HepG2 (cell line): Measurements from ENCODE around the gene CDHR5. TPM values are rescaled to one million over a fixed set of nuclear protein-coding genes. Genes with fewer than 3 reads are reported as not detected.

Experiments used
- ATAC-seq: fragments of 200-7000 bp; cut with Tn5 transposase; 3 replicates; pipeline ENCODE4 v1.9.1; 2020; ENCODE audit warnings: mild to moderate bottlenecking, moderate library complexity
- BruUV-seq: library from RNA; stranded (reverse); fragments of 400-500 nt; replicated peaks from 2 replicates; lab custom pipeline; 2021; lab: Mats Ljungman, UMichigan
- CTCF ChIA-PET: fragments of 300-600 bp; formaldehyde crosslinking; extraction: SDS; loops from one replicate; lab custom pipeline; 2021; ENCODE audit warnings: low total read pairs, inconsistent platforms, low intra/inter-chr PET ratio; lab: Yijun Ruan, JAX
- POLR2A ChIA-PET: fragments of 350-600 bp; sonication (Branson Sonifier 250); formaldehyde crosslinking; loops from one replicate; lab custom pipeline; 2020; ENCODE audit warnings: antibody characterized with exemption, inconsistent platforms; lab: Yijun Ruan, JAX
- DNase-seq: peaks from one replicate; pipeline ENCODE4 v3.0.0-alpha.2; 2015; ENCODE audit warnings: low spot score
- FAIRE-seq: peaks from 3 replicates; lab custom pipeline; 2011; peaks lifted over from hg19 to GRCh38; lab: Jason Lieb, UNC
- H2AFZ ChIP-seq: one replicate; pipeline ENCODE4 v1.6.1; 2011; ENCODE audit warnings: low read length, inconsistent platforms
- H3K27ac ChIP-seq: fragments of 300-600 bp; 3 replicates; pipeline ENCODE4 v1.8.0; 2011; ENCODE audit warnings: mixed run types, mild to moderate bottlenecking, mixed read lengths, low read length, inconsistent platforms; ENCODE audit not compliant: insufficient read depth; ENCODE audit errors: extremely low read length
- H3K27me3 ChIP-seq, 2 experiments: fragments of 200-600 bp in 1 of 2; 2 replicates in 1 of 2; 3 replicates in 1 of 2; pipeline versions ENCODE4 v1.6.0 to v1.8.0; 2011; ENCODE audit warnings: low read length in 2 of 2, mild to moderate bottlenecking in 2 of 2, moderate library complexity in 2 of 2, inconsistent platforms in 1 of 2; ENCODE audit not compliant: insufficient read depth in 2 of 2, control insufficient read depth in 1 of 2
- H3K36me3 ChIP-seq, 2 experiments: fragments of 200-600 bp in 1 of 2; replicated peaks in 1 of 2; 2 replicates in 1 of 2; 3 replicates in 1 of 2; pipeline versions ENCODE4 v1.5.1 to v1.8.0; 2011; ENCODE audit warnings: low read length in 2 of 2, inconsistent platforms in 1 of 2; ENCODE audit not compliant: insufficient read depth in 2 of 2, control insufficient read depth in 1 of 2
- H3K4me1 ChIP-seq: 2 replicates; pipeline ENCODE4 v1.5.1; 2012; ENCODE audit warnings: low read length, inconsistent platforms; ENCODE audit not compliant: insufficient read depth
- H3K4me2 ChIP-seq: 2 replicates; pipeline ENCODE4 v1.6.0; 2011; ENCODE audit warnings: low read depth, low read length, inconsistent platforms
- H3K4me3 ChIP-seq, 3 experiments: fragments of 200-600 bp in 1 of 3; sonication (generic), shearing (Covaris generic) in 1 of 3; replicated peaks in 1 of 3; 2 replicates each; pipeline ENCODE4 v1.5.1; 2011 to 2016; ENCODE audit warnings: low read length in 3 of 3, inconsistent platforms in 2 of 3, low read depth in 2 of 3, mild to moderate bottlenecking in 2 of 3, control low read depth in 1 of 3, mixed read lengths in 1 of 3; ENCODE audit not compliant: insufficient read depth in 1 of 3
- H3K79me2 ChIP-seq: one replicate; pipeline ENCODE4 v1.6.1; 2011; ENCODE audit warnings: low read length, inconsistent platforms; ENCODE audit not compliant: insufficient read depth
- H3K9ac ChIP-seq: 2 replicates; pipeline ENCODE4 v1.6.0; 2011; ENCODE audit warnings: mild to moderate bottlenecking, low read depth, low read length, inconsistent platforms; ENCODE audit not compliant: insufficient read depth
- H3K9me3 ChIP-seq: 2 replicates; pipeline ENCODE4 v1.5.1; 2012; ENCODE audit warnings: mild to moderate bottlenecking, low read length
- H4K20me1 ChIP-seq: 2 replicates; pipeline ENCODE4 v1.6.0; 2011; ENCODE audit warnings: inconsistent platforms, mild to moderate bottlenecking, low read length, moderate library complexity; ENCODE audit not compliant: insufficient read depth
- AGO2 ChIP-seq: fragments of 200-400 bp; formaldehyde crosslinking; optimal IDR thresholded peaks from 2 replicates; pipeline ENCODE3; 2017; ENCODE audit warnings: mild to moderate bottlenecking, low read depth, low read length, moderate library complexity
- CC2D1A ChIP-seq: sonication (generic); formaldehyde crosslinking; IDR thresholded peaks from 2 replicates; pipeline ENCODE4 v1.8.1; 2023; ENCODE audit warnings: mild to moderate bottlenecking, missing genetic modification reagents
- ZFYVE20 ChIP-seq: sonication (generic); formaldehyde crosslinking; IDR thresholded peaks from 2 replicates; pipeline ENCODE4 v1.8.0; 2023; ENCODE audit warnings: low read depth, mild to moderate bottlenecking, moderate library complexity, missing genetic modification reagents, borderline replicate concordance
- WGBS: methylation state at CpG from one replicate; pipeline ENCODE4 v1.1.6; 2017; ENCODE audit warnings: low lambda C conversion rate; 5-methylcytosine and 5-hydroxymethylcytosine counted together
- in situ Hi-C: cut with HindIII; loops from 2 replicates; pipeline ENCODE4 v1.10.0; 2017; ENCODE audit warnings: low pct_unique_long_range_greater_than_20kb; ENCODE audit not compliant: extremely low pct_ligation_motif_present
- intact Hi-C: fragments of 100-400 bp; cut with micrococcal nuclease; formaldehyde crosslinking; loops from one replicate; pipeline ENCODE4 v1.10.0; 2022; ENCODE audit not compliant: unreplicated experiment
- polyA plus RNA-seq, 8 experiments: library from polyadenylated mRNA; depleted of rRNA in 3 of 8; stranded (reverse) in 7 of 8; unstranded in 1 of 8; fragments of >200 nt; fragmentation: Illumina TruSeq in 4 of 8; extraction: Trizol in 4 of 8; gene quantifications; 2 replicates each; pipeline versions ENCODE4 v1.2.1 to v1.2.3, GENCODE V29; 2011 to 2016; ENCODE audit warnings: low read depth in 4 of 8, missing spikeins in 1 of 8, mixed read lengths in 1 of 8; ENCODE audit not compliant: insufficient read depth in 1 of 8
- total RNA-seq, 5 experiments: library from RNA; depleted of rRNA; stranded (reverse); fragments of >200 nt; fragmentation: Illumina TruSeq; extraction: Trizol; gene quantifications; 2 replicates each; pipeline ENCODE4 v1.2.3, GENCODE V29; 2016; ENCODE audit warnings: low read depth in 1 of 5
- TF ChIP-seq, protein P1 (sequence below), 2 experiments: fragments of 450-650 bp in 1 of 2; sonication (generic) in 1 of 2; formaldehyde crosslinking in 1 of 2; IDR thresholded peaks; 2 replicates each; pipeline versions ENCODE4 v1.6.1 to v1.8.0; 2016 to 2022; ENCODE audit warnings: antibody characterized with exemption in 1 of 2, mild to moderate bottlenecking in 1 of 2, missing genetic modification reagents in 1 of 2

CDHR5 gene
- total and polyA plus RNA-seq, 2 of the 13 experiments (the other 11 are each of a cell fraction or from before 2014, with no cell fraction given), result 0.46 to 0.71 TPM

DNA sequence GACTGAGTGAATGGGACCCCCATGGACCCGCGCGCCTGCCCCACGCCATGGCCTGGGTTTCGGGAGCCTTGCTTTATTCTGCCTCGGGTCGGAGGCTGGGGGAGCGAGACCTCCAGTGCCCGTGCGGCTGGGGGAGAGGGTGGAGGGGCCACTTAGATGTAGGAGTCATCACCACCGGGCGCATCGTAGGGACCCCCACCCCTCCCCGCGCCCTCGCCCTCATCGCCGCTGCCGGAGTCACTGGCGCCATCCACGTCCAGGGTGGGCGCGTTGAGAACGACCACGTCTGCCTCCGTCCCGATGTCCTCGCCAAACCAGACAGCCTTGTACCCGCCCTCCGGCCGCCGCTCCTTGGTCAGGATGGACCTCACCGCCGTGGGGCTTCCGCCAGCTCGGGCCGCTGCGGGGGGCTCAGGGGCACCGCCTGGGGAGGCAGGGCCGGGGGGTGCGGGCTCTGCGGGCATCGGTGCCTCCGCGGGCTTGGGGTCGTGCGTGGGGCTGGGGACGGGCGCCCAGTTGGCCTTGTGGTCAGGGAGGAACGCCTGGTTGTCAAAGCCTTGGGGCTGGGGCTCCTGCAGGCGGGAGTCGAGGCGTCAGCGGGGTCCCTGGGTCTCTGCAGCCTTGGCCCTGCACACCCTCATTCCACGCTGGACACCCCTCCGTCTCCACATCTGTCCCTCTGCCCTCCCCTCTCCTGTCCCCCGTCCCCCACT is 7.4 kb downstream of the CDHR5 start:
- Histone ChIP-seq H3K9ac (no peak overlapping the region), H3K4me3 (no peak overlapping the region), H3K4me2 (no peak overlapping the region), H3K9me3 (no peaks in the 10 kb centered on the region), H4K20me1 (no peaks in the 10 kb centered on the region), H3K27me3 (no peaks in the 10 kb centered on the region), H3K4me1 (no peaks in the 10 kb centered on the region), H2AFZ (no peak overlapping the region)
- ATAC-seq (no peak), DNase-seq (no peak), FAIRE-seq (no peak)
- ChIA-PET POLR2A (no interaction called here), CTCF (no interaction called here)
- intact Hi-C loops (loop anchor here (10.0 kb wide), 1 partner anchor 63 kb away; no protein-coding TSS in a partner anchor), in situ Hi-C loops (no loop called here)
- 98% methylated on average over 55 of the region's 57 CpGs for WGBS
- TF ChIP-seq AGO2 (peak; percentile 75), CC2D1A (CRISPR knock-in tag) (no peak)
- TF ChIP-seq, all 625 proteins: peak for 1
- no peaks in the 10 kb centered on the region for H3K79me2 ChIP-seq
- no TSS peak for BruUV-seq
- no peak overlapping the region for H3K27ac ChIP-seq
- peaks cover 7 to 25% of the 10 kb centered on the region in 2 experiments; a peak in 4 of 5 replicates for H3K36me3 ChIP-seq

- Histone ChIP-seq H3K79me2 (no peaks in the 10 kb centered on the region), H3K9ac (no peak overlapping the region), H4K20me1 (peaks cover 3% of the 10 kb centered on the region; the same call in 1 of the 2 replicates), H3K27me3 (no peaks in the 10 kb centered on the region), H3K4me1 (no peaks in the 10 kb centered on the region), H2AFZ (no peak overlapping the region), H3K4me3 (no peak overlapping the region), H3K27ac (no peak overlapping the region), H3K36me3 (peaks cover 12 to 33% of the 10 kb centered on the region in 2 experiments; a peak in 4 of 5 replicates), H3K4me2 (no peak overlapping the region), H3K9me3 (no peaks in the 10 kb centered on the region)
- DNase-seq (no peak), FAIRE-seq (no peak), ATAC-seq (no peak)
- in situ Hi-C loops, result no loop called here
- ChIA-PET POLR2A (no interaction called here), CTCF (no interaction called here)
- WGBS, result 96% methylated on average over 33 of the region's 39 CpGs
- BruUV-seq, result no TSS peak
- intact Hi-C loops, result loop anchor here (10.0 kb wide), 1 partner anchor 62 kb away; no protein-coding TSS in a partner anchor
- TF ChIP-seq ZFYVE20 (CRISPR knock-in tag), result no peak
- TF ChIP-seq, protein P1, sequence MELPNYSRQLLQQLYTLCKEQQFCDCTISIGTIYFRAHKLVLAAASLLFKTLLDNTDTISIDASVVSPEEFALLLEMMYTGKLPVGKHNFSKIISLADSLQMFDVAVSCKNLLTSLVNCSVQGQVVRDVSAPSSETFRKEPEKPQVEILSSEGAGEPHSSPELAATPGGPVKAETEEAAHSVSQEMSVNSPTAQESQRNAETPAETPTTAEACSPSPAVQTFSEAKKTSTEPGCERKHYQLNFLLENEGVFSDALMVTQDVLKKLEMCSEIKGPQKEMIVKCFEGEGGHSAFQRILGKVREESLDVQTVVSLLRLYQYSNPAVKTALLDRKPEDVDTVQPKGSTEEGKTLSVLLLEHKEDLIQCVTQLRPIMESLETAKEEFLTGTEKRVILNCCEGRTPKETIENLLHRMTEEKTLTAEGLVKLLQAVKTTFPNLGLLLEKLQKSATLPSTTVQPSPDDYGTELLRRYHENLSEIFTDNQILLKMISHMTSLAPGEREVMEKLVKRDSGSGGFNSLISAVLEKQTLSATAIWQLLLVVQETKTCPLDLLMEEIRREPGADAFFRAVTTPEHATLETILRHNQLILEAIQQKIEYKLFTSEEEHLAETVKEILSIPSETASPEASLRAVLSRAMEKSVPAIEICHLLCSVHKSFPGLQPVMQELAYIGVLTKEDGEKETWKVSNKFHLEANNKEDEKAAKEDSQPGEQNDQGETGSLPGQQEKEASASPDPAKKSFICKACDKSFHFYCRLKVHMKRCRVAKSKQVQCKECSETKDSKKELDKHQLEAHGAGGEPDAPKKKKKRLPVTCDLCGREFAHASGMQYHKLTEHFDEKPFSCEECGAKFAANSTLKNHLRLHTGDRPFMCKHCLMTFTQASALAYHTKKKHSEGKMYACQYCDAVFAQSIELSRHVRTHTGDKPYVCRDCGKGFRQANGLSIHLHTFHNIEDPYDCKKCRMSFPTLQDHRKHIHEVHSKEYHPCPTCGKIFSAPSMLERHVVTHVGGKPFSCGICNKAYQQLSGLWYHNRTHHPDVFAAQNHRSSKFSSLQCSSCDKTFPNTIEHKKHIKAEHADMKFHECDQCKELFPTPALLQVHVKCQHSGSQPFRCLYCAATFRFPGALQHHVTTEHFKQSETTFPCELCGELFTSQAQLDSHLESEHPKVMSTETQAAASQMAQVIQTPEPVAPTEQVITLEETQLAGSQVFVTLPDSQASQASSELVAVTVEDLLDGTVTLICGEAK (IDR thresholded peaks at IDR 0.05), result no peak
- TF ChIP-seq, protein P1 (CRISPR knock-in tag; IDR thresholded peaks at IDR 0.05), result no peak
Observed at GRCh38 chr11:616320-617198, 8.2 kb downstream of the CDHR5 start.
